Urothelium cell line (cell line): Measurements from ENCODE around the gene NAV3.
A peak's percentile ranks its signal among the peaks of the same experiment; 100 is the strongest.

Experiments used
- DNase-seq: peaks from one replicate; pipeline ENCODE4 v3.0.0; 2011; ENCODE audit warnings: low spot score, mixed read lengths
- FAIRE-seq: peaks from 2 replicates; lab custom pipeline; 2011; peaks lifted over from hg19 to GRCh38; lab: Jason Lieb, UNC

Gene NAV3

DNA sequence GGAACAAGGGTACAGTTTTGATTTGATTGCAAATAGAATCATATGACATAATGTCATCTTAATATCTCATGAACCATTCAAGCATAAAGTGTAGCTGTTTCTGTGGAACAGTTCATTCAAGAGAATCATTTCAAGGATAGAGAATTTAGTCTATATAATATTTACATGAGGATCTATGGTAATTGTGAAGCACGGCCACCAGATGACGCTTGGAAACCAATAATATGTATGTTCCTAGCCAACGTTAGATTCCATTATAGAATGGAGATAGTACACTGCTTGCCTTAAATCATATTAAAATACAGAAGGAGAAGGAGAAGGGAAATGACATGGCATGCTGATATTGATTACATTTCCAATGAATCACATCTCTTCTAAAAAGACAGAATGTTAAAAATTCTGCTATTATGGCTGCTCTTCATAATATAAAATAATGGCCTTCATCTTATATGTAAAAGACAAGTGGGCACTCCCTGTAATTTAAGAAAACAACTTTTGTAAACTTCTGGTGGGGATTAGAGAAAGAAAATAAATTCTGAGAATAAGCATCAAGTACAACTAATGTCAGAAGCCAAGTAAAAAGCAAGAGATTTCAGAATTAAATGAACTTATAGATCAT, 351.0 kb downstream of the NAV3 start:
- DNase-seq (no peak), FAIRE-seq (no peak)

- DNase-seq (no peak), FAIRE-seq (no peak)
These were observed 353.1 kb downstream of the NAV3 start for GRCh38 chr12:78183824-78184223.

GRCh38 chr12:78185109-78185508, 354.4 kb downstream of the NAV3 start:
- FAIRE-seq (no peak), DNase-seq (no peak)

DNA sequence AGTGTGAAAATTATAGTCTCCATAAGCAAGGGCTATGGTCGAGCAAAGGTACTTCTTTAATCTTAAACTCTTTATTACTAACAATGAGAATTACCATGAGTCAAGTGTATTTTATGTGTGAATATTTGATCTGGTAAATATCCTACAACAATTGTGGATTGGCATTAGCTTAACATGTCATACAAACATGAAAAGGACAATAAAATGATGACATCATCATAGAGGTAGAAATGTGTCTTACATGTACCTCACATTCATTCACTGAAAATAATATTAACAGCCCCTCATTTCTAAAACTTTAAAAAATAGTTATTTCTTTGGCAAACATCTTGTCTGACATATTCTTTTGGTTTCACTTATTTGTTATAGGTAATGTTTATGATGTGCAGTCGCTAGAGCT, 355.0 kb downstream of the NAV3 start:
- DNase-seq (no peak), FAIRE-seq (no peak)

DNA sequence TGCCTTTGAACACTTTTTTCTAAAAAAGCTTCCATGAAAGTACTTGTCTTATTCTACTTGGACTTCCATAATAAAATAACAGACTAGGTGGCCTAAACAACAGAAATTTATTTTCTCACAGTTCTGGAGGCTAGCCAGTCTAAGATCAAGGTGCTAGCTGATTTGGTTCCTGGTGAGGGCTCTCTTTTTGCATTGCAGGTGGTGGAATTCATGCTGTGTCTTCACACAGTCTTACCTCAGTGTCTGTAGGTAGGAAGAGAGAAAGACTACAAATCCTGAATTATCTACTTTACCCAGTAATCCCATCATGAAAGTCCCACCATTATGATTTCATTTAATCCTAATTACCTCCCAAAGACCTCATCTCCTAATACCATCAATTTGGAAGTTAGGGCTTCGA, 356.0 kb downstream of the NAV3 start:
- FAIRE-seq (no peak), DNase-seq (no peak)

DNA sequence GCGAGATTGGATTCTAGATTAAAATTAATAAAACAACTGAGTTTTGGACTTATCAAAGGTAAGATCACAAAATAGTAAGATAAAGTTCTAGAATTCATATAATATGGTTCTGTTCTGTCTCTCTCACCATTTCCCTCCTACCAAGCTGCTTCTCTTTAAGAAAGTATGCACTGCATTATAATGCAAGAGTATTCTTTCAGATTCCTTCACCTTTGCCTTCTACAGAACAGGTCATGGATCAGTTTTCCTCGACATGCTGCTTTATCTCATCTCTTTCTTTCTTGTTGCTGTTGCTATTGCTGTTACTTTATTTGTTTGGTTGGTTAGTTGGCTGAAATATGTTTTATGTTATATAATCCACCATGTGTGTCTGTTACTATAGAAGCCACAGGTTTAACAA, 357.0 kb downstream of the NAV3 start:
- DNase-seq, result no peak
- no peak for FAIRE-seq

DNA sequence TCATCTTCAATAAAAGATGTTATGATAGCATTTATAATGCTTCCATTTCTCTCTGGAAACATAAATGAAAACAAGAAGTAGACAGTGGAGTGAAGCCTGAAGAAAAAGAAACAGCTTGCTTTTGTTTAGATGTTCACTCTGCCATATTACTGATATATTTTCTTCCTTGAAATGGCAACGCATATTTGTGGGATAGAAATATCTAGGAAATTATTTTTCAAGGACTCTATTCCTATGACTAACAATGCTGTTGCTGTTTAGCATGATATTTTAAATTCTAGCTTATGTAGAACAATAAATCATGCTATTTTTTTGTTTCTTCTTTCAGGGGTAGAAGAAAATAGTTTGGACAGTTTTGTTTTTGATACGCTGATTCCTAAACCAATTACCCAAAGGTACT, 359.0 kb downstream of the NAV3 start:
- FAIRE-seq (no peak), DNase-seq (no peak)

GRCh38 chr12:78191611-78192010, 360.9 kb downstream of the NAV3 start:
- DNase-seq, result no peak
- no peak for FAIRE-seq

DNA sequence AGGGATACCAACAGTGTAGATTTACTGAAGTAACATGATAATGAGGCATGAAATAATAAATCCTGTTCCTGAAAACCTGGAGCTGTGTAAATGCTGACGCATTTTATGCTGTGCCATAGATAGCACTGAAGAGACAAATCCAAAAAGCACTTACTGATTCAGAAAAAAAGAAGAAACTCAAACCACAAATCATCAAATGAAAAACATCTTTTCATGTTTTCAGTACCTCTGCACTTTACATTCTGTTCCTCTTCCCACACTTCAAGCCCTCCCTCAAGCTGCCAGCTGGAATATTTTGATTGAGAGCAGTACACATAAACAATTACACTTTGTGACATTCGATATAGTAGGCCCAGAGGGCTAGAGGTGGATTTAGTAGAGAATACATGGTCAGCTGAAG, 362.3 kb downstream of the NAV3 start:
- no peak for FAIRE-seq
- DNase-seq, result no peak

DNA sequence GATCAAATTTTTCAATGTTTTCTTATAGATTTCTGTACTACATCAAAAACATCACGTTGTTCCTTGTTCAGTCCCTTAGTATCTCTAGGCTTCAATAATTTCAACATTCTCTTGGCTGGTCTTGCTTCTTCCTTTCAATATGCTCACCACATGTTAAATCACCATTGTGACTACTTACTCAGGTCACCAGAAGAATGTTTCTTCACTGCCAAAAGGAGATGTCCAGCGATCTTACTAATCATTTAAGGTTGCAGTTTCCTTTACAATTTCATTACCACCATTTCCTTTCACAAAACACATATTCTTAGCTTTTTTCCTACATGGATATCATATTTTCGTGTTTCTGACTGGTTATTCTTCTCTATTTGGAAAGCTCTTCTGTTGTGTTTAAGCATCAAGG, 363.8 kb downstream of the NAV3 start:
- DNase-seq (no peak), FAIRE-seq (no peak)

DNA sequence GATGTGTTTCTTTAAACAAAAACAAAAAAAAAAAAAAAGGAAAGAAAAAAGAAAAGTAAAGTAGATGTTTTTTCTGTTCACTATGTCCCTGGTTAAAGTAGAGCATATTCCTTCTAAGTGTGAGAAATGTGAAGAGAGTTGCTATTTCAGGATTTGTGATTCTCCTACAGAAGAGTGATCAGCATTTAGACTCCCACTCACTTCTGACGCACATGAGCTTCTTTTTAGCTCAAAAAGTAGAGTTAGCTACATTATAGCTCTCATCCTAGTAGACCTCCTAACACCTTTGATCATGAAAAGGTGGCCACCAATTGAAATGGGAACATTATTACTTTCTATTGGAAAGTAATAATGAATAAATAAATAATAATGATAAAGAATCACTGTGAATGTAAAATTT, 368.2 kb downstream of the NAV3 start:
- no peak for DNase-seq
- no peak for FAIRE-seq

DNA sequence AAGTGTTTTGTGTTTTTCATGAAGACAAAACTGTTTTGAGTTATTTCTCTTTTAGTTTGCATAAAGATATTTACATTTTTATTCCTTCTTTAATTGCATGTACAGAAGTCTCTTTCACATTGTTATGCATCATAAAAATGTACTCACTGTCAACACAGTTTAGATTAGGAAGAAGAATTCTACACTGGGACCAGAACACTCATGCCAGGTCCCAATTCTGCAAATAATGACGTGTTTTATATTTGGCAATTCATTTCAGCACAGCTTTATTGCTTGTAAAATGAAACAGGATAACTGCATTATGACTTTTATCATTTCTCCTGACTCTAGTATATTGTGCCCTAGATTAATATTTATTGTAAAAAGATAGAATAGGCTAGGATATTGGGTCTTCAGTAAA, 369.2 kb downstream of the NAV3 start:
- no peak for FAIRE-seq

DNA sequence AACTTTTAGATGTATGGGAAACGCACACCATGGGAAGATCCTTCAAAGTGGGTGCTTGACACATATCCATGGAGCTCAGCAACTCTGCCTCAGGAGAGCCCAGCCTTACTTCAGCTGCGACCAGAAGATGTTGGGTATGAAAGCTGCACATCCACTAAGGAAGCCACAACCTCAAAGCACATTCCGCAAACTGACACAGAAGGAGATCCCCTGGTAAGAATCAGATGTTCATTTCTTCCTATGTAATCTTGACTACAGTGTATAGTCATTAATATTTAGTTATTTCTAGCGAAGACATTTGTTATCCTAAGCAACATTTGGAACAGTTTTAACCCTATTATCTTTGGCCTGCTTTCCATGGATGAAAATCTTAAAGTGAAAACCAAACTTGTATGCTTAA, 374.2 kb downstream of the NAV3 start:
- FAIRE-seq (no peak), DNase-seq (no peak)

More for the DNA sequence above, 369.2 kb downstream of the NAV3 start:
- no peak for DNase-seq

GRCh38 chr12:78208092-78208491, 377.4 kb downstream of the NAV3 start:
- DNase-seq (no peak), FAIRE-seq (no peak)

DNA sequence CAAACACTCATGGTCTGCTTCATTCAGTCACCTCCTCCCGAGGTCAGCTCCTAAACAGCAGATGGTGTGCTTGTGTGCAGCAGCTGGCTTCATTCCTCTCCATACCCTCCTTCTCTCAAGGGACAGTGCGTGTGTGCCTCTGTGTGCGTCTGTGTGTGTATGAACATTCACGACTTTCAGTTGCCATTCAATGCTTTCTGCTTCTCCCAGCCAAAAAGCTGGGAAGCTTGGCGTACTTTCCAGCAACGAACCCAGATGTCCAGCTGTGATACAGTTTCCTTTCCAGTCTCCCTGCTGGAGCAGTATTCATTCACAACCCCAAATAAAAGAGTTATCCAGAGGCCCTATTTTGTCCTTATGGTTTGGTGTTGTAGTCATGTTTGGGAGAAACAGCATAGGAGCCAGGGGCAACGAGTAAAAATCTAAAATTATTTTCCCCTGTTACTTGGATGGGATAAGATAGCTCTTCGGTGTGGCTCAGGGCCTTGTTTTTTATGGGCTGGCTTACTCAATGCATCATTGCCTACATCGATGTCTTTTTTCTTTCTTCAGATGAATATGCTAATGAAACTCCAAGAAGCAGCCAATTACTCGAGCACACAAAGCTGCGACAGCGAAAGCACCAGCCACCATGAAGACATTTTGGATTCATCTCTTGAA, 379.3 kb downstream of the NAV3 start:
- DNase-seq, result no peak
- FAIRE-seq, result no peak

DNA sequence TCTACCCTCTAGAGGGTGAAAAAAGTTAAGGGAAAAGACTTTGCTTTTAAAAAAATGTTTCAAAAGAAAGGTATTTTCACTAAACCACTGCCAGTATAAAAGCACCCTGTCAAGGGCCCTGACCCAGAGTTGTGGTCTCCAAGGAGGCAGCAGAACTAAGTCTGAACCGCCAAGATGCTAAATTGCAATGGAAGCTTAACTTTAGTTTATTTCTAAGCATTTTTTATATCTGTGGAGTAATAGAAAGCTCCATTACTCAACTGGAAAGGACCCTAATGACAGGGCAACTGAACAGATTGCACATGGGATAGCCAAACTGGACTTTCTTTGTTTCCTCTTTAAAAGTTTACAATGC, 379.8 kb downstream of the NAV3 start:
- no peak for FAIRE-seq

DNA sequence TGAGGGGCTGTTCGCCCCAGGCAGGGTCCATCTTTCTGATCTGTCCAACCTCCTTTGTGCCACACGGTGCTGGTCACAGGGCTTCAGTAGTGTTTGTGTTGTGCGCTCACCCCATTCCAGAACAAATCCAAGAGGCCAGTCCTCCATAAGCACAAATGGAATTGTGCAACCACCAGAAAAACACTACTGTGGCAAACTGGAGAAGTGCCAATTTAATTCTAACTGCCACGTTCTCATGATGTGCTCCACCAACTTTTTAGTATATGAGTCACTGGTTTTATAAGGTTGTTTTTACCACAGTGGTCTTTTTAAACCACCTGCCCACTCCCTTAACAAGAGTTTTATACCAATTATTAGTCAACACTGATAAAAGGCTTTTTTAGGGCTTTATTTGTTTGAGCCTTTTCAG, 380.2 kb downstream of the NAV3 start:
- FAIRE-seq (no peak), DNase-seq (peak; percentile 14)

More for the DNA sequence above, 379.8 kb downstream of the NAV3 start:
- no peak for DNase-seq

DNA sequence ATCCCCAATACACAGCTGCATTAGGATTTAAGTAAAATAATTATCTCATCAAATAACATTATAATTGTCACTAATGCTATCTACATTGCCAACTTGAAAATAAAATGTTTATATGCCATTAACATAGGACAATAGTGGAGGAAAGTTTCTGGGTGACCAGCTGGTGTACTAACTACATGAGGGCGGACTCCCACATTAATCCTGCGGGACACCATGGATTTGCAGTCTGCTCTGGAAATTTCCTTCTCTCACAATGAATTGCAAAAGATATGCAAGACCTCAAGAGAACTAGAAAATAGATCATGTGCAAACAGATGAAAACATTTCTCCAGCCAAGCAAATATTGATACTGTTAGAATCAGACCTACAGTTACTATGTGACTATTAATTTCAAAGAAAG, 390.1 kb downstream of the NAV3 start:
- FAIRE-seq (no peak), DNase-seq (no peak)

DNA sequence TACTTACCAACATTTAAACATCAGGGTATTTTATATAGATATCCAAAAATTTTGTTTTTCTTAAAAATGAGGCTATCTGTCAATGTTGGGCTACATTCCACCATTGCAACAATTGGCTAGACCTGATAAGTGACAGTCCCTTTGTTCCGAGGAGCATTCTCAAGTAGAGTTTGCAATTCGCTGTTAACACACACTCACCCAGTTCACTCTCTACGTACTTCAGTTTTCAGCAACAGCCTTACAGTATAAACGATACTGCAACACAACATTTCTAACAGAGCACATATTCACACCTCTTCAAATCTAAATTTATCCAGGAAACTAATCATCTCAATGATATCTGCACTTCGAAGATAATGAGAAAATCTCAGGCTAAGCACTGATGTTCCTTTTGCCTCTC, 393.5 kb downstream of the NAV3 start:
- no peak for FAIRE-seq

GRCh38 chr12:78226763-78227162, 396.1 kb downstream of the NAV3 start:
- no peak for FAIRE-seq
- DNase-seq, result no peak

More for the DNA sequence above, 393.5 kb downstream of the NAV3 start:
- DNase-seq, result no peak

- peak; percentile 27 for DNase-seq
- no peak for FAIRE-seq
These were observed 399.0 kb downstream of the NAV3 start for GRCh38 chr12:78229591-78230101.

DNA sequence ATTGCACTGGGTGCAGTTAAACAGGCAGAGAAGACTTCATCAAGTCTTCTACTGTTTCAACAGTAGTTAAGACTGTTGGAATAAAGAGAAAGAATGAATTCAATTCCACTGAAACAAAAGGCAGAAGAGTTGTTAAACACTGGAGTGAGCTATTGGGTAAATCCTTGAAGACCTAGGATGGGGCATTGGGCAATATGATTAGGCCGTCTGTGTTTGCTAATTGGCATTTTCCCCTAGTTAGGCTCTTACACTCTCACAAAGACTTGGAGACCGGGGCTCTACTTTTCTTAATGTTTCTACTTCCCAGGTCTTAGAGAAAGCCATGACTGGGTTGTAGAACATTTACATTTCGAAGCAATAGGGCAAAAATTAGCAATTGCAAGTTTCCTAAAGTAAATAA, 402.1 kb downstream of the NAV3 start:
- FAIRE-seq (no peak), DNase-seq (no peak)

DNA sequence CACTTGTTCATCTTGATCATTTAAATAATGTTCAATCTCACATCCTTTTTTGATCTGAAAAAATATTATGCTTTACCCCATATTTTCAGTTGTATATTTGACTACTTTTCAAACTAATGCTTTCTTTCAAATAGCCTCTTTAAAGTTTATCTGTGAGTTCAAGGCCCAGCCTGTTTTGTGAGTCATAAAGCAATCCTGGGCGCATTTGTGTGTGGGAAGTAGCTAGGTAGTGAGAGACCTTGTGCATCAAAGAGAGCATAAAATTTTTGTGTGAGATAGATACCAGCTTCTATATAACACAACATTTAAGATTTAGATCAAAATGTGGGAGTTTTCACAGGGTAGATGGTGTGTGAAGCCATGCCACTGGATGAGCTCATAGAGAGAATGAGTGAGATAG, 405.6 kb downstream of the NAV3 start:
- no peak for DNase-seq
- FAIRE-seq, result no peak
